HG02571 (cell line): ENCODE results near the gene TYSND1.
"Not testable (repeated sequence)": the region's sequence is repeated elsewhere in the genome, so short reads cannot be mapped to it uniquely, and the experiment has no call there.

Experiments used
- ATAC-seq: cut with Tn5 transposase; IDR thresholded peaks from one replicate; pipeline ENCODE4 v1.9.1; 2021; ENCODE audit warnings: mild to moderate bottlenecking, moderate library complexity; ENCODE audit not compliant: unreplicated experiment

TYSND1 gene, protein sequence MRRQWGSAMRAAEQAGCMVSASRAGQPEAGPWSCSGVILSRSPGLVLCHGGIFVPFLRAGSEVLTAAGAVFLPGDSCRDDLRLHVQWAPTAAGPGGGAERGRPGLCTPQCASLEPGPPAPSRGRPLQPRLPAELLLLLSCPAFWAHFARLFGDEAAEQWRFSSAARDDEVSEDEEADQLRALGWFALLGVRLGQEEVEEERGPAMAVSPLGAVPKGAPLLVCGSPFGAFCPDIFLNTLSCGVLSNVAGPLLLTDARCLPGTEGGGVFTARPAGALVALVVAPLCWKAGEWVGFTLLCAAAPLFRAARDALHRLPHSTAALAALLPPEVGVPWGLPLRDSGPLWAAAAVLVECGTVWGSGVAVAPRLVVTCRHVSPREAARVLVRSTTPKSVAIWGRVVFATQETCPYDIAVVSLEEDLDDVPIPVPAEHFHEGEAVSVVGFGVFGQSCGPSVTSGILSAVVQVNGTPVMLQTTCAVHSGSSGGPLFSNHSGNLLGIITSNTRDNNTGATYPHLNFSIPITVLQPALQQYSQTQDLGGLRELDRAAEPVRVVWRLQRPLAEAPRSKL

GRCh38 chr10:70146489-70147258, at the start of gene TYSND1:
TYSND1 (minus strand) TSS chr10:70146700; CDS start chr10:70146586, 114 bp downstream.
- peak; percentile 85 for ATAC-seq

DNA sequence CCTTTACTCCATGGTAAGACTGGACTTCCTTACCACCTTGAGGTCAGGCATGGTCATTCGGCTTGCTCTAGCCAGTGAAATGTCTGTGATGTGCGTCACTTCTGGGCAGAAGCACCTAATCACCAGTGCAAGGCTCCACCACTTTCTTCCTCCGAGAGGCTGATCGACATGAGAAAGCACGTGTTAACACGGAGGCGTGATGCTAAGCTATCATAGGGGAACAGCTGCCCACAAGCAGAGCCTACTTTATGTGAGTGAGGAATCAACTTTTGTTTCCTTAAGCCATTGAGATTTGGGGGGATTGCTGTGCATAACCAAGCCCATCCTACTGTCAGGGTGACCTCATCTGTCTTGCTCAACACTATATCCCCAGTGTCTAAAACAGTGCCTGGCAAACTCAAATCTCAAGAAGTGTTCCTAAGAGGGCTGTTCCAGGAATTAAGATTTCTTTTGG, 46.9 kb upstream of the TYSND1 start:
- ATAC-seq = no peak

GRCh38 chr10:70192326-70192968, 45.9 kb upstream of the TYSND1 start:
- ATAC-seq = no peak

DNA sequence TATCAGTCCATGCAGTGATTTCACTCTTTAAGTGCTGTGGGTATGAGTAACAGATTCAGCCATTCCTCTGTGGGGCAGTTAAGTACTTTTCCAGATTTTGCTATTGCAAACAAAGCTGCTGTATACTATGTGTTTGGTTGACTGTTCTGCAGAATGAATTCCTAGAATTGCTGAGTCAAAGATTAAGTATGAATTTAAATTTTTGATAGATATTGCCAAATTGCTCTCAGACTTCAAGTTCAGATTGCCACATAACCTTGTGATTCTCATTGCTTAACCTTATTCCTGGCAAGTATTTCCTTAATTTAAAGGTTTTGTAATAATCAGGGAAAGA, 45.4 kb upstream of the TYSND1 start:
- no peak for ATAC-seq

DNA sequence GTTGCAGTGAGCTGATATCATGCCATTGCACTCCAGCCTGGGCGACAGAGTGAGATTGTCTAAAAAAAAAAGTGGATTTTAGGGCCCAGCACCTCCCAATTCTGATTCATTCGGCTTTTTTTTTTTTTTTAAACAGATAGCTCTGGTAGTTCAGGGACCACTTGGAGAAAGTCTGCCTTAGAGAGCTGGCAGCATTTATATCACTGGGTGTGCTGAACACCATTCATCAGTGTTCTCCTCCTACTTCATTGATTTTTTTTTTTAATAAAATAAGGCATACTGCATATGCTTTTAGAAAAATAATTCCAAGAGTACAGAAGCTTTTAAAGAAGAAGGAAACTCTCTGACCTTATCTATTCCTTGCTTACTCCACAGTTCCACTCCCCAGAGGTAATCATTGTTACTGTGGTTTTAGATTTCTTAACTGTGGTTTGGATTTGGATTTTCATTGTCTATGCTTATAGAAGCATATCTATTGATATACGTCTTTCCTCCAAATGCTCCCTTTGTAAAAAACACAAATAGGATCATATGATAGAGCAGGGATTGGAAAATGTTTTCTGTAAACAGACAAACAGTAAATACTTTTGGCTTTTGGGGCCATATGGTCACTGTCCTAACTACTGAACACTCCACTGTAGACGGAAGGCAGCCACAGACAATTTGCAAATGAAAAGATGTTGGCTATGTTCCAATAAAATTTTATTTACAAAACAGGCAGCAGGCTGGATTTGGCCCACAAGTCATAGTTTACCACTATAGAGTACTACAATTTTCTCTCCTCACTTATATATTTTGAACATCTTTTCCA, 44.9 kb upstream of the TYSND1 start:
- ATAC-seq = no peak

GRCh38 chr10:70190581-70190980, 44.1 kb upstream of the TYSND1 start:
- ATAC-seq = no peak

- no peak for ATAC-seq
These were observed 43.6 kb upstream of the TYSND1 start for GRCh38 chr10:70190102-70190501.

GRCh38 chr10:70188768-70189167, 42.3 kb upstream of the TYSND1 start:
- ATAC-seq = no peak

- ATAC-seq = no peak
These were observed 40.1 kb upstream of the TYSND1 start for GRCh38 chr10:70186571-70186970.

GRCh38 chr10:70186090-70186489, 39.6 kb upstream of the TYSND1 start:
- no peak for ATAC-seq

DNA sequence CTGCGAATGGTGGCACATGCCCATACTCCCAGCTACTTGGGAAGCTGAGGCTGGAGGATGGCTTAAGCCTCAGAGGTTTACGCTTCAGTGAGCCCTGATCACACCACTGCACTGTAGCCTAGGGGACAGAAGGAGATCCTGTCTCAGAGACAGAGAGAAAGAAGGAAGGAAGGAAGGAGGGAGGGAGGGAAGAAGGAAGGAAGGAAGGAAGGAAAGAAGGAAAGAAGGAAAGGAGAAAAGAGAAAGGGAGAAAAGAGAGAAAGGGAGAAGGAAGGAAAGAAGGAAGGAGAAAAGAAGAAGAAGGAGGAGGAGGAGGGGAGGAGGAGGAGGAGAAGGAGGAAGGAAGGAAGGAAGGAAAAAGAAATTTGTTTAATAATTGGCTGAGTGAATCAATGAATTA, 36.8 kb upstream of the TYSND1 start:
- no peak for ATAC-seq

DNA sequence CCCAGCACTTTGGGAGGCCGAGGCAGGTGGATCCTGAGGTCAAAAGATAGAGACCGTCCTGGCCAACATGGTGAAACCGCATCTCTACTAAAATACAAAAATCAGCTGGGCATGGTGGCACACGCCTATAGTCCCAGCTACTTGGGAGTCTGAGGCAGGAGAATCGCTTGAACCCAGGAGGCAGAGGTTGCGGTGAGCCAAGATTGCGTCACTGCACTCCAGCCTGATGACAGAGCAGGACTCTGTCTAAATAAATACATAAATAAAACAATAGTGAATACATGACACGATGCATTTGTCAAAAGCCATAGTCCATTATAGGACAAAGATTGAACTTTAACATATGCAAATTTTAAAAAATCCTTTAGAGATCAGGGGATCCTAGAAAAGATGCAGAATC, 32.7 kb upstream of the TYSND1 start:
- not testable (repeated sequence) for ATAC-seq

GRCh38 chr10:70178139-70178725, 31.7 kb upstream of the TYSND1 start:
- no peak for ATAC-seq

DNA sequence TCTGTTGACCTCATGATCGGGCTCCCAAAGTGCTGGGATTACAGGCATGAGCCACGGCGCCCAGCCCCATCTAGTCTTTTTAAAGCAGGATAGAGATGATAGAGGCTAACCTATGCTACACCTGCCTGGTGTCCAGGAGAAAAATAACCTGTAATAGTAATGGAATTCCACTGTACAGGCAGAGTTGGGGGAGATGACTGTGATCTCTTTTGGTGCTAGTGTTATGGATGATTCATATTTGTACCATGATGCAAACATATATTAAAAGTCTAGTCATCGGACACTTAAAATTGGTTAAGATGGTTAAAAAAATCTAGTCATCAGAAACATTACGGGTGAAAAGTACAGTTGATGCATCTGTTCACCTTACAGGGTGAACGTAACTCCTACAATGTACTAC, 29.9 kb upstream of the TYSND1 start:
- no peak for ATAC-seq

- ATAC-seq = no peak
These were observed 29.0 kb upstream of the TYSND1 start for GRCh38 chr10:70175516-70175915.

- ATAC-seq = no peak
These were observed 27.7 kb upstream of the TYSND1 start for GRCh38 chr10:70174058-70174741.

DNA sequence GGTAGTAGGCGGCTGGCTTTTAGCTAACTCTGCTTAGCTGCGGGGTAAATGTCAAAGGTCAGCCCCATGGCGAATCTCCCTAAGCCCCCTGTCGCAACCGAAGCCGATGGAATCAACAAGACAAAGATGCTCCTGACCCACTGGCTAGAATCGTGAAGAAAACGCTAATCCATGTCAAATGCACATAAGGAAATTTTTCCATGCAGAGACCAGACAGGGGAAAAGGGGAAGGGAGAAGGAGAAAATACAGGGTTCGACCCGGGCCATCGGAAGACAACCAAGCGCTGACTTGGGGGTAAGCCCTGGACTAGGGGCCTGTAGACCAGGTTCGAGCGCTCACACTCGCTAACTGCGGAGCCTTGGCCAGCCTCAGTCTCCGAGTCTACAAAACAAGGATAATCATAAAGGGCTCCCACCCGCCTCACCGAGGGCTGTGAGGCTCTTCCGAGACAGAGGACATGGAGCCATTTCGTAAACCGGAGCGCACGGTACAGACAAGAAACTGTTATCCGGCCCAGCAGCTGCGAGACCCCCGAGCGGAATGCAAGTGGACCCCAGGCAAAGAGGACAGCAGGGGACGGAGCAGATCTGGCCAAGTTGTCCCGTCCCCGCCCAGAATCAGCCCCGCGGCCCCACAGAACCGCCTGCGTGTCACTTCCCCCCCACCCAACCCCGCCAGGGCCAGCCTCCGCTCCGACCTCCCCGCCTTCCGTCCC, 23.3 kb upstream of the TYSND1 start:
- ATAC-seq = peak; percentile 14

GRCh38 chr10:70169011-70169410, 22.5 kb upstream of the TYSND1 start:
- no peak for ATAC-seq

DNA sequence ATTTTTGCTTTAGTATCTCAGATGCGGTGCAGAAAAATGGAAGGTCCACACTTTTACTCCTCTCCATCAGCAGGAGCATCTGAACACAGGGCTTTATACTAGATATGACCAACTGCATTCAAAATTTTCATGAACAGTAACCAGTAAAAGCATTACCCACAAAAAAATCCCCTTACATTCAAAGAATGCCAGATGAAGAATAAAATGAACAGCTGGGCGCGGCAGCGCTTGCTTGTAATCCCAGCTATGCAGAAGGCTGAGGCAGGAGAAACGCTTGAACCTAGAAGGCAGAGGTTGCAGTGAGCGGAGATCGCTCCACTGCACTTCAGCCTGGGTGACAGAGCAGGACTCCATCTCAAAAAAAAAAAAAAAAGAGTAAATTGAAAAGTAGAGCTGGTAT, 20.7 kb upstream of the TYSND1 start:
- no peak for ATAC-seq
